Measurements from ENCODE around the gene NPTX1.

DNA sequence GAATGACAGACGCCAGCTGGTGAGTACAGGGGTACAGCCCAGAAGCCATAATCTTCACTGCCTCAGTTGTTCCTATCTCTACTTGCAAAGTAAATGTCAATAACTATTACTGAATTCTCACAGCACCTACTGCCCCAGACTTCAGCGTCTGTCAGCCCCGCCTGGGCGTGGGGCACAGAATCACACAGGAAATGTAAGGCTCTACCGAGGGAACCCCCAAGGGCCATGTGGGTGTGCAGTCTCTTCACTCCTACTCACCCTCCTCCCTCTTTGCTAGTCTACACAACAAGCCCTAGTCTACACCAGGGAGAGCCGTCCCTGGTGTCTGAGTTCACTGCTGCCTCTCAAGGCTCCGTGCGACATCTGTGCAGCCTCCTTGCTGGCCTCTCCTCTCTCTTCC is 4.5 kb downstream of the NPTX1 start:
- TF ChIP-seq, protein P1, sequence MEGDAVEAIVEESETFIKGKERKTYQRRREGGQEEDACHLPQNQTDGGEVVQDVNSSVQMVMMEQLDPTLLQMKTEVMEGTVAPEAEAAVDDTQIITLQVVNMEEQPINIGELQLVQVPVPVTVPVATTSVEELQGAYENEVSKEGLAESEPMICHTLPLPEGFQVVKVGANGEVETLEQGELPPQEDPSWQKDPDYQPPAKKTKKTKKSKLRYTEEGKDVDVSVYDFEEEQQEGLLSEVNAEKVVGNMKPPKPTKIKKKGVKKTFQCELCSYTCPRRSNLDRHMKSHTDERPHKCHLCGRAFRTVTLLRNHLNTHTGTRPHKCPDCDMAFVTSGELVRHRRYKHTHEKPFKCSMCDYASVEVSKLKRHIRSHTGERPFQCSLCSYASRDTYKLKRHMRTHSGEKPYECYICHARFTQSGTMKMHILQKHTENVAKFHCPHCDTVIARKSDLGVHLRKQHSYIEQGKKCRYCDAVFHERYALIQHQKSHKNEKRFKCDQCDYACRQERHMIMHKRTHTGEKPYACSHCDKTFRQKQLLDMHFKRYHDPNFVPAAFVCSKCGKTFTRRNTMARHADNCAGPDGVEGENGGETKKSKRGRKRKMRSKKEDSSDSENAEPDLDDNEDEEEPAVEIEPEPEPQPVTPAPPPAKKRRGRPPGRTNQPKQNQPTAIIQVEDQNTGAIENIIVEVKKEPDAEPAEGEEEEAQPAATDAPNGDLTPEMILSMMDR (IDR thresholded peaks at IDR 0.05; ENCODE audit: insufficient read depth, low read length, poor library complexity, severe bottlenecking): no peak
- TF ChIP-seq EZH2phosphoT487 (conservative IDR thresholded peaks at IDR 0.05; ENCODE audit: low read length): no peak
